GM20000 (cell line): Measurements from ENCODE around the gene PTX4.

Experiments
- DNase-seq: peaks from one replicate; pipeline ENCODE4 v3.0.0; 2012; ENCODE audit warnings: low spot score
- TF ChIP-seq, protein P1 (sequence below): IDR thresholded peaks from 2 replicates; pipeline ENCODE4 v1.5.1; 2012; ENCODE audit warnings: mild to moderate bottlenecking, control low read depth; ENCODE audit errors: extremely low read depth, missing control alignments

The PTX4 gene

DNA sequence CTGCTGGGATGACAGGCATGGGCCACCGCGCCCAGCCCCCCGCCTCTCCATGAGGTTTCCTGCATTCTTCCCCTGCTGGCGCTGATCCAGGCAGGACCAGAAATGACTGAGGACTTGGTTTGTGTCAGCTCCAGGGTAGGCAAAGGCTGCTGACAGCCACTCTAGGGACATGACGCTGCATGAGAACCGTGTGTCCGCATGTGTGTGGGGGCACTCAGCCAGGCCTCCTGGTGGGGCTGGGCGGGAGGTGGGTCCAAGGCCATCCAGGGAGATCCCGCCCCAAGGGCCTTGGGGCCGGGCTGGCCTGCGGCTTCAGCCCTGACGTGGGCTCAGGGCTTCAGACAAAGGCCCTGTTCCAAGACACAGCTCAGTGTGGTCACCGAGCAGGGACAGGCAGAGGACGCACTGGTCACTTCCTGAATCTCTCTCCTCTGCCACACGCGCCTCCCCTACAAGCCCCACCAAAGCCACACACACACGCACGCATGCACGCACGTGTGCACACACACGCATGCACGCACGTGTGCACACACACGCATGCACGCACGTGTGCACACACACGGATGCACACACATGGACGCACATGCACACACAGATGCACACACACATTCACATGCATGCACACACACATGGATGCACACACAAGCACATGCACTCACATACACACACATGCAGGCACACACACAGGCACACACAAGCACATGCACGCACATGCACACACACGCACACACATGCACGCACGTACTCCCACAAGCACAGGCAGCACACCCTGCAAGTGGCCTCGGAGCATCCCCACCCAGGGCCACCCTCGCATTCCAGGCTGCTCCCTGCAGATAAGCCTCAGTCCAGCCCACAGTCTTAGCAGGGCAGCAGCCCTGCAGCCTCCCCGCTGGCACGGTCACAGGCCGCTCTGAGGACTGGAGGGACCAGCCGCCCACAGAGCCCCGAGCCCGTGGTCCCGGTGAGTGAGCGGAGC lies 39.4 kb upstream of the PTX4 start:
- TF ChIP-seq, protein P1, sequence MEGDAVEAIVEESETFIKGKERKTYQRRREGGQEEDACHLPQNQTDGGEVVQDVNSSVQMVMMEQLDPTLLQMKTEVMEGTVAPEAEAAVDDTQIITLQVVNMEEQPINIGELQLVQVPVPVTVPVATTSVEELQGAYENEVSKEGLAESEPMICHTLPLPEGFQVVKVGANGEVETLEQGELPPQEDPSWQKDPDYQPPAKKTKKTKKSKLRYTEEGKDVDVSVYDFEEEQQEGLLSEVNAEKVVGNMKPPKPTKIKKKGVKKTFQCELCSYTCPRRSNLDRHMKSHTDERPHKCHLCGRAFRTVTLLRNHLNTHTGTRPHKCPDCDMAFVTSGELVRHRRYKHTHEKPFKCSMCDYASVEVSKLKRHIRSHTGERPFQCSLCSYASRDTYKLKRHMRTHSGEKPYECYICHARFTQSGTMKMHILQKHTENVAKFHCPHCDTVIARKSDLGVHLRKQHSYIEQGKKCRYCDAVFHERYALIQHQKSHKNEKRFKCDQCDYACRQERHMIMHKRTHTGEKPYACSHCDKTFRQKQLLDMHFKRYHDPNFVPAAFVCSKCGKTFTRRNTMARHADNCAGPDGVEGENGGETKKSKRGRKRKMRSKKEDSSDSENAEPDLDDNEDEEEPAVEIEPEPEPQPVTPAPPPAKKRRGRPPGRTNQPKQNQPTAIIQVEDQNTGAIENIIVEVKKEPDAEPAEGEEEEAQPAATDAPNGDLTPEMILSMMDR, result no peak
- no peak for DNase-seq

DNA sequence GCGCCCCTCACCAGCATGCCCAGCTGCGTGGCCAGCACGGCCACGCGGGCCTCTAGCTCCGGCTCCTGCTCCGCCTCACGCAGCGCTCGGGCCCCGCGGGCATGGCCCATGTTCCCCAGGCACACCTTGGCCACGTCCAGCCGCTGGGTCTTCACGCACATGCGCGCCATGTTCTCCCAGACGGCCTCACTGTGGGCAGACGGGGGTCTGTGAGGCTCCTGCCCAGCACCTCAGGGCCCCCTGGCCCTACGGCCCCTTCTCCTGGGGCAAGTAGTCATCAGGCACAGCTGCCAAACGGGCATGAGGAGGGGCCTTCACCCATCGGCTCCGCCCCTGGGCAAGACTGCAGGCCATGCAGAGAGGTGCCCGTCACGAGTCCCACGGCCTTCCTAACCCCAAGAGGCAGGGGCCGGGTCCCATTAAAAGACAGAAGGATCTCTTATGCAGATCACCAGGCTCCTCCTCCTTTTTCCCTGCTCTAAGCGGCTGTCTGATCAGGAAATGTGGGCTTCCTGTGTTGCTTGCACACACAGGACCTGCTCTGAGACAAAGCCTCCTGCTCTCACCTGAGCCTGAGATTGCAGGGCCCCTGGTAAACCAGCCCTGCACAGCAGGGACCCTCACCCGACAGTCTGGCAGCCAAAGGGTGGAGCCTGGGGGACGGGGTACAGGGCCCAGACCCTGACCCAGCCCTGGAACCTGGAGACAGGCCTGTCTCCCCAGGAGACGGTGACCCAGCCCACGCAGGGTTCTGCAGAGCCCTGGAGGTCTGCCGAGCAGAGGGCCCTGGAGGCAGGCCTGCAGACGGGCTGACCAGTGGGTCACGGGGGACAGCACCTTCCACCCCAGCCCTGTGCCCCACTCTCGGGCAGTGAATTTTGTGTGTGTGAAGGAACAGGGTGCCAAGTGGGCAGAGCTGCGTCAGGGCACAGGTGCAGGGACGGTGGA lies 38.1 kb upstream of the PTX4 start:
- TF ChIP-seq, protein P1, result no peak
- no peak for DNase-seq

DNA sequence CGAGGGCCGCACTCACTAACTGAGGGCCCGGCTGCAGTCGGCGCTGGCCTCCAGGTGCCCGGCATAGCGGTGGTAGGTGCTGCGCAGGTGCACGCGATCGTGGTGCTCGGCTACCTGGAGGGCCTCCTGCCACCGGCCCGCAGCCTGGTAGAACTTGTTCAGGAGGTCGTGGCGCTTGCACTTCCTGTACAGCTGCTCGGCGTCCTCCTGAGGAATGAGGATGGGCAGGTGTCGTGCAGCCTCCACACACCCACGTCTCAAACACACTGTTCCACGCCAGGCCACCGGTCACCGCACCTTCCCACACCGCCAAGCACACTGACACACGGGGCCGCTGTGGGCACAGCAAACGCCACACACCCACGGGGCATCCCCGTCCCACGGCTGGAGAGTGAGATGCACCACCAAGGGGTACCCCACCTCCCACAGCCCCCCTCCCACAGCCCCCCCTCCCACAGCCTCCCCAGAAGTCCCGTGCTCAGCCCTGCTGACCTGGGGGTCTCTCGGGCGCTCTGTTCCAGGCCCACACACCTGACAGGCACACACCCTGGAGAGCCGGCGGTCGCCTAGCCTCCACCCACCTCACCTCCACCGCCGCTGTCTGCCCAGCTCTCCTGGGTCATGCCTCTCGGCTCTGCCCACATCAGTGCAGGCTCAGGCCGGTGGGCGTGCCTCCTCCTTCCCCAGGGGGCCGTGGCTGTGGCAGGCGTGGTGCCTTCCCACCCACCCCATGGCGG lies 37.3 kb upstream of the PTX4 start:
- no peak for DNase-seq

DNA sequence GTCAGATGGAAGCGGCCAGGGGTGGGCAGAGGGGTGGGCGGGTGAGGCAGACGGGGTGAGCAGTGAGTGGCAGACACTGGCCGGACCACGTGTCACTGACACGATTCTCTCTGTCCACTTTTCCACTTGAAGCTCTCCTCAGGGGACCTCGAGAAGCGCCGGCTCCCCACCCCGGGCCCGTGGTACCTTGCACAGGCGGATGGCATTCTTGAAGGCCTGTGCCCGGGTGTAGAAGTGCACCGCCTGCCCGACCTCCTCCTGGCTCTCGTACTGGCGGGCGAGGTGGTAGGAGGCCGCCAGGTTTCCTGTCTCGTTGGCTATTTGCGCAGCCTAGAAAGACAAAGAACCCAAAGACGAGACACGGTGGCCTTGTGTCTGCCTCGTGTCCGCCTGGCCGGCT lies 35.6 kb upstream of the PTX4 start:
- TF ChIP-seq, protein P1, result no peak
- no peak for DNase-seq

More for the DNA sequence above, 37.3 kb upstream of the PTX4 start:
- TF ChIP-seq, protein P1, result no peak

DNA sequence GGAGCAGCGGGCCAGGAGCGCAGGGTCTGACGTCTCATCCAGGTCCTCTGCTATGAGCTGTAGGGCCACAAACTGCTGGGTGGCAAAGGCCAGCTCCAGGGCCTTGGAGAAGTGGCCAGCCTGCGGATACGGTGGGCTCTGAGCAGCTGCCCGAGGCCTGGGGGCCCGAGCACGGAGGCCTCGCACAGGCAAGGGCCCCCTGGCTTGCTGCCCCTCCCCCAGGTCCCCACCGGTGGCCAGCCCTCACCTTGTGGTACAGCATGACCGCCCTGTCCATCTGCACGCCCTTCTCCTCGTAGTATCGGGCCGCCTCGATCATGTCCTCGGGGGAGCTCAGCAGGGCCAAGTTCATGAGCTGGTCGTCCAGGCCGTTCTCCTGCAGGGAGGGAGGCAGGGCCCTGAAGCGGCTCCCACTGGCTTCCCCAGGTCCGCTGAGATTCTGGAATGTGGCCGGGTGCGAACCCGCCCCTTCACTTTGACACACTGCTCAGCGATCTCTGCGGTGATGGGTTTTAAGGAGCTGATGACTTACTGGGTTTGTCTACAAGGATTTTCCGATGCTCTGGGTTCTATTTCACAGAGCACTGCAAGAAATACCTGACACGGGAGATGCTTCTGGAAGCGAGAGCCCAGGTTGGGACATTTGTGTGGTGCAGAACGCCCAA lies 35.0 kb upstream of the PTX4 start:
- DNase-seq, result no peak
- TF ChIP-seq, protein P1, result no peak

DNA sequence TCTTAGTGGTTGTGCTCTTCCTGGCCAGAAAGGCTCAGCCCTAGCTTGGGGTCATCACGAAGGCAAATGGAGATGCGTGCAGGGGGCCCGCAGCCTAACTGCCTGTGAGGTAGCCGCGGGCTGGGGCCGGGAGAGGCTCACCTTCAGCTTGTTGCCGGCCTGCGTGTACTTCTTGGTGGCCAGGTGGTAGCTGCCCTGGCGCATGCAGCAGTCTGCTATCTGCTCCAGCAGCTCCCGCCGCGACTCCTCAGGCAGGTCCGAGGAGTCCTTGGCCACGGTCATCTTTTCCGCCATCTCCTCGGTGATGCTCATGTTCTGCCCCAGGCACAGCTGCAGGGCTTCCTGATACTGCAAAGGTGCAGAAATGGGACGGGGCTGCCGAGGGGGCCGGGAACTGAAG lies 31.7 kb upstream of the PTX4 start:
- no peak for DNase-seq
- TF ChIP-seq, protein P1, result no peak
